ENCODE results near the gene RBMY1A1.
"Not testable (repeated sequence)": the region's sequence is repeated elsewhere in the genome, so short reads cannot be mapped to it uniquely, and the experiment has no call there.

Gene RBMY1A1

GRCh38 chrY:21534579-21534978, at the start of gene RBMY1A1:
RBMY1A1 (plus strand) TSS chrY:21534879; CDS start chrY:21536892, 2,013 bp downstream.
- not testable (repeated sequence) for FAIRE-seq

- not testable (repeated sequence) for FAIRE-seq
Measured at GRCh38 chrY:21511038-21511437, 23.6 kb upstream of the RBMY1A1 start, which contains the start of gene RBMY1B. RBMY1B (plus strand) TSS chrY:21511338; CDS start chrY:21513351, 2,013 bp downstream.

- FAIRE-seq: not testable (repeated sequence)
Measured at GRCh38 chrY:21559316-21559984, 24.8 kb downstream of the RBMY1A1 start.

- no peak for FAIRE-seq
Measured at GRCh38 chrY:21585449-21585848, 50.8 kb downstream of the RBMY1A1 start.

- not testable (repeated sequence) for FAIRE-seq
Measured at GRCh38 chrY:21586454-21586853, 51.8 kb downstream of the RBMY1A1 start.

- FAIRE-seq: no peak
Measured at GRCh38 chrY:21592059-21592458, 57.4 kb downstream of the RBMY1A1 start.

GRCh38 chrY:21596287-21596686, 61.6 kb downstream of the RBMY1A1 start:
- not testable (repeated sequence) for FAIRE-seq
